Activated naive CD8-positive, alpha-beta T cell (primary cell): ENCODE measurements around the gene ABCC3.

ENCODE experiments used
- H3K27ac Mint-ChIP-seq: one replicate; pipeline ENCODE4 v1.8.0; 2021; ENCODE audit warnings: mixed read lengths
- H3K27me3 Mint-ChIP-seq: one replicate; pipeline ENCODE4 v1.8.0; 2021; ENCODE audit warnings: mixed read lengths
- H3K36me3 Mint-ChIP-seq: one replicate; pipeline ENCODE4 v1.8.0; 2021; ENCODE audit warnings: mixed read lengths
- H3K4me1 Mint-ChIP-seq: one replicate; pipeline ENCODE4 v1.8.0; 2021; ENCODE audit warnings: low read depth, mixed read lengths
- H3K4me3 Mint-ChIP-seq: one replicate; pipeline ENCODE4 v1.8.0; 2021; ENCODE audit warnings: mild to moderate bottlenecking, mixed read lengths
- H3K9me3 Mint-ChIP-seq: one replicate; pipeline ENCODE4 v1.8.0; 2021; ENCODE audit warnings: low read depth, mixed read lengths

Gene ABCC3

DNA sequence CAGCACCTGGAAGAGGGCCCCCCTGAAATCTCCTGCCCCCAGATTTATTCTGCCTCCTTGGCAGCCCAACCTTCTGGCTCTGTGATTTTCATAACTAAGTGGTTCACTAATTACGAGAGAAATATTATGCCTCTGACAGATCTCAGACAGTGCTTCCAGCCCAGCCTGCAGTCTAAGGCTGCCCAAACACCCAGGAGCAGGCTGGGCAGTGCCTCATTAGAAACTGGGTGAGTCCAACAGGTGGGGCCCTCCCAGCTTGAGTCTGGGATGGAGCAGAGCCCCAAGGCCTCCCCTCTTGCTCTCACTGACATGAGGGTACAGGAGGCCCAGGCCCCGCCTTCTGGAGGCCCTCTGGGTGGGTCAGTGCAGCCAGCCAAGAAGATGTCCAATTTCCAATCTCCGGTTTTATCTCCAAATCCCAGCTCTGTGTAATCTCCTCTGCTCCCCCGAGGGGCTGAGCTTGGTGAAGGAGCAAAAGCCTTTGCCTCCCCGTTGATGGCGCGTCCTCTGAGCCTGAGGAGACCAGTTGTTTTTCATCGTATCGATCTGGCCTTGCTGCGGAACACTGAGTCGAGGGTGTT lies 20.1 kb upstream of the ABCC3 start:
- Mint-ChIP-seq H3K27ac (no peak overlapping the region), H3K9me3 (no peaks in the 10 kb centered on the region), H3K4me3 (no peak overlapping the region), H3K4me1 (peaks cover 7% of the 10 kb centered on the region), H3K36me3 (no peaks in the 10 kb centered on the region), H3K27me3 (no peaks in the 10 kb centered on the region)

DNA sequence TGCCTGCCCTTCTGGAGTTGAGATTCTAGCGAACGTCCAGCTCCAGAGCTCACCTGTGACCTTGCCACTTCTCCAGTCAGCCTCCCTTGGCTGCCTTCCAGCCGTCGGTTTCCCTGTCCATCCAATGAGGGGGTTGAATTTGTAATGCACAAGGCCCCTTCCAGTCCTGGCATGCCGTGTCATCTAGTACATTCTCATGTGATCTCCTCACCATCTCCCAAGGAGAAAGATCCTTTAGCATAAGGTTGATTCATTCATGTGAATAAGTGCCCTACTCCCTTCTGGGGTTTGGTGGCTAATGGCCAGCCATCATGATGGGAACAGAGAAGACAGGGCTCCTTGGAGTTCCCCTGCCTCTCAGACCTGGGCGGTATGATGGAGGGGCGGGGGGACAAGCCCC lies 18.9 kb upstream of the ABCC3 start:
- Mint-ChIP-seq H3K27ac (no peak overlapping the region), H3K36me3 (no peaks in the 10 kb centered on the region), H3K4me3 (no peak overlapping the region), H3K4me1 (peaks cover 7% of the 10 kb centered on the region), H3K27me3 (no peaks in the 10 kb centered on the region), H3K9me3 (no peaks in the 10 kb centered on the region)

- H3K36me3 Mint-ChIP-seq = no peaks in the 10 kb centered on the region
- no peaks in the 10 kb centered on the region for H3K9me3 Mint-ChIP-seq
- no peak overlapping the region for H3K27ac Mint-ChIP-seq
- no peak overlapping the region for H3K4me3 Mint-ChIP-seq
- H3K4me1 Mint-ChIP-seq = peaks cover 7% of the 10 kb centered on the region
- no peaks in the 10 kb centered on the region for H3K27me3 Mint-ChIP-seq
These were observed 16.4 kb upstream of the ABCC3 start for GRCh38 chr17:50618300-50618699.

- Mint-ChIP-seq H3K4me1 (peaks cover 5% of the 10 kb centered on the region), H3K27me3 (no peaks in the 10 kb centered on the region), H3K9me3 (no peaks in the 10 kb centered on the region), H3K4me3 (no peak overlapping the region), H3K27ac (no peak overlapping the region), H3K36me3 (no peaks in the 10 kb centered on the region)
These were observed 15.7 kb upstream of the ABCC3 start for GRCh38 chr17:50618941-50619340.

DNA sequence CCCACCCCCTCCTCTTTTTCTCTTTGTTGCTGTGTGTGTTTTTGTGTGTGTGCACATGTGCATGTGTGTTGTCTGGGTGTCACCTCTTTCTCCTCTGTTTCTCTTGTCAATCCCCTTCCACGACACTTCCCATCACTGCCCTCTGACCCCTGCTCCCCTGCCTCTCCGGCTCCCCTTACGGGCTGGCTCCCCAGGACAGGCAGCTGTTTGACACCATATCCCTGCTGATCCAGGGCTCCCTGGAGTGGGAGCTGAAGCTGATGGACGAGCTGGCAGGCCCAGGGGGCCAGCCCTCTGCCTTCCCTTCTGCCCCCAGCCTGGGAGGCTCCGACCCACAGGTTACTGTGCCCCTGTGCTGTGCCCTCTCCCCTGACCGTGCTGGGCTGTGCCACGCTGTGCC lies 15.2 kb upstream of the ABCC3 start:
- no peak overlapping the region for H3K4me3 Mint-ChIP-seq
- no peaks in the 10 kb centered on the region for H3K9me3 Mint-ChIP-seq
- H3K27ac Mint-ChIP-seq = no peak overlapping the region
- H3K4me1 Mint-ChIP-seq = no peaks in the 10 kb centered on the region
- H3K36me3 Mint-ChIP-seq = no peaks in the 10 kb centered on the region
- no peaks in the 10 kb centered on the region for H3K27me3 Mint-ChIP-seq

- no peak overlapping the region for H3K4me3 Mint-ChIP-seq
These were observed 14.4 kb upstream of the ABCC3 start for GRCh38 chr17:50620237-50620636.

DNA sequence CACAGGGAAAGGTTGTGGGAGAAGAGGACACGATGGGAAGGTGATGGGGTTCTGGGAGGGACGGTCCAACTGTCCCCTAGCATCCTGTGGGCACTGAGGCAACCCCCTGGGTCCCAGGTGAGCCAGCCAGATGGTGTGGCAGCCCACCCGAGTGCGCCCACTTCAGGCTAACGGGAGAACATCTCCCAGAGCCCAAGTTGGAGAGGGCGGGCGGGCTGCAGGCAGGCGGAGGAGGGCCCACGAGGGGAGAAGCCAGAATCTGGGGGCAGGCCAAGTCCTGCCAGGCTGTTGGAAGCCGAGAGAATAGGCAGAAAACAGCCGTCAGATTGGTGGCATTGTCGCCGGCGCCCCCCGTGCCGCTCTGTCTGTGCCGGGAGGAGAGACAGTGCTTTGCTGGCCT lies 13.8 kb upstream of the ABCC3 start:
- no peak overlapping the region for H3K4me3 Mint-ChIP-seq
- no peaks in the 10 kb centered on the region for H3K9me3 Mint-ChIP-seq
- peaks cover 4% of the 10 kb centered on the region for H3K27me3 Mint-ChIP-seq
- H3K4me1 Mint-ChIP-seq = no peaks in the 10 kb centered on the region
- H3K36me3 Mint-ChIP-seq = no peaks in the 10 kb centered on the region
- H3K27ac Mint-ChIP-seq = no peak overlapping the region

More at GRCh38 chr17:50620237-50620636, 14.4 kb upstream of the ABCC3 start:
- Mint-ChIP-seq H3K4me1 (no peaks in the 10 kb centered on the region), H3K27ac (no peak overlapping the region), H3K36me3 (no peaks in the 10 kb centered on the region), H3K9me3 (no peaks in the 10 kb centered on the region), H3K27me3 (no peaks in the 10 kb centered on the region)

DNA sequence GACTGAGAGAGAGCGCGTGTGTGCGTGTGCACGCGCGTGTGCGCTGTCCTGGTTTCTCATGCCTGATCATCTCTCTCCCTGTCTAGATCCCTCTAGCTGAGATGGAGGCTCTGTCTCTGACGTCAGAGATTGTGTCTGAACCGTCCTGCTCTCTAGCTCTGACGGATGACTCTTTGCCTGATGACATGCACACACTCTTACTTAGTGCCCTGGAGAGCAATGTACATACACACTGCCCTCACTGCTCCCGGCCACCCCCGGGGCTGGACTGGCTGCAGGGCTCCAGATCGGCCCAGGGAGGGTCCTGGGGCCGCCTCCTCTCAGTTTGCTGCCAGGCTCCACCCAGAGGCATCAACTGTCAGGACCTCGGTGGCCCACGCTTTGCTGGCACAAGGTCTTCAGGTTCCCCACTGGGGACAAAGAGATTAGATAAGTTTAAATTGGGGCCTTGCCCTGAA lies 13.1 kb upstream of the ABCC3 start:
- Mint-ChIP-seq H3K27me3 (peaks cover 4% of the 10 kb centered on the region), H3K9me3 (no peaks in the 10 kb centered on the region), H3K36me3 (no peaks in the 10 kb centered on the region), H3K27ac (no peak overlapping the region), H3K4me3 (no peak overlapping the region), H3K4me1 (no peaks in the 10 kb centered on the region)

DNA sequence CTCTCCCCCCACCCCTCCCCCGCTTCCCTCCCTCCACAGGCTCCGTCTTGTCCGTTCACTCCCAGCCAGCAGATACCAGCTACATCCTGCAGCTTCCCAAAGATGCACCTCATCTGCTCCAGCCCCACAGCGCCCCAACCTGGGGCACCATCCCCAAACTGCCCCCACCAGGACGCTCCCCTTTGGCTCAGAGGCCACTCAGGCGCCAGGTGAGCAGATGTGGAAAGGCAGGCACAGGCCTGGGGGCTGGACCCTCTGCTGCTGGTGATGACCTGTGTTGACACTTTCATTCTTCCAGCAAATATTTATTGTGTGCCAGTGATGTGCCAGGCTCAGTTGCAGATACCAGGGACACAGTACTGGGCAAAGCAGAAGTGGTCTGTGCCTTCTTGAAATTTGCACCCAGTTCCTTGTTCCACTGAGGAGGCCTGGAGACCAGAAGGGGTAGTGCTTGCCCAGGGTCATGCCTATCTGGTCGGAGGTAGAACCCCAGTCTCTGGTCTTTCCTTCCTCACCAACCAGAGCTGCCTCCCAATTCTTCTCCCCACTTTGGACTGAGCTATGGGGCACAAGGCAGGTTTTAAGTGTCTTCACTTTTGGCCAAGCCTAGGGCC lies 10.3 kb upstream of the ABCC3 start:
- Mint-ChIP-seq H3K4me3 (no peak overlapping the region), H3K36me3 (no peaks in the 10 kb centered on the region), H3K27me3 (peaks cover 17% of the 10 kb centered on the region), H3K4me1 (no peaks in the 10 kb centered on the region), H3K9me3 (no peaks in the 10 kb centered on the region), H3K27ac (no peak overlapping the region)

DNA sequence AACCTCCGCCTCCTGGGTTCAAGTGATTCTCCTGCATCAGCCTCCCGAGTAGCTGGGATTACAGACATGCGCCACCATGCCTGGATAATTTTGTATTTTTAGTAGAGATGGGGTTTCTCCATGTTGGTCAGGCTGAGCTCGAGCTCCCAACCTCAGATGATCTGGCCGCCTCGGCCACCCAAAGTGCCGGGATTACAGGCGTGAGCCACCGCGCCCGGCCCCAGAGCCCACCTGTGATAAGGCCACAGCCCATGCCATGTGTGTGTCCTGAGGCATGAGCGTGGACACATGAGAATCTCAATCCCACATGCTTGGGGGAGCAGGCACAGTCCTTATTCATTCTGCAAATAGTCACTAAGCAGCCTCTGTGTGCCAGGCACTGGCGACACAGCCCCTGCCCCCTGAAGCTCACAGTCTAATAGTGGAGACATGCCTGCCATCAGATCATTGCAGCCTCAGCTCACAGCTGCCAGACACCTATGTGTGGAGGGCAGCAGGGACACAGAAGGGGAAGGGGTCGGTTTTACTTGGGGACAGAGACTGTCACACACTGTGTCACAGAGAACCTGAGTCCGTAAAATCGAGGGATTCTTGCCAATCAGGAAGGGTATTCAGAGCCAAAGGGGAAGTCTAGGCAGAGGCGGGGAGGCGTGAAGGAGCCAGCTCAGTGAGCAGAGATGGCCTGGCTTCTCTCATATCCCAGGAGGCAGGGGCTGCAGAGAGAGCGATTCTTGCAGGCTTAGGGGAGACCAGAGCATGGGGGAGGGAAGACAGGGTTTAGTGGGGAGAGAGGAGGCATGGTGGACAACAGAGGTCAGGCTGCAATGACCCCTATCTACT lies 9.4 kb upstream of the ABCC3 start:
- Mint-ChIP-seq H3K4me1 (no peaks in the 10 kb centered on the region), H3K36me3 (no peaks in the 10 kb centered on the region), H3K27me3 (peaks cover 18% of the 10 kb centered on the region), H3K4me3 (no peak overlapping the region), H3K27ac (no peak overlapping the region), H3K9me3 (no peaks in the 10 kb centered on the region)

- H3K27me3 Mint-ChIP-seq = peaks cover 21% of the 10 kb centered on the region
- H3K4me3 Mint-ChIP-seq = no peak overlapping the region
- no peaks in the 10 kb centered on the region for H3K9me3 Mint-ChIP-seq
- no peaks in the 10 kb centered on the region for H3K4me1 Mint-ChIP-seq
- no peaks in the 10 kb centered on the region for H3K36me3 Mint-ChIP-seq
- H3K27ac Mint-ChIP-seq = no peak overlapping the region
These were observed 8.6 kb upstream of the ABCC3 start for GRCh38 chr17:50626037-50626574.

DNA sequence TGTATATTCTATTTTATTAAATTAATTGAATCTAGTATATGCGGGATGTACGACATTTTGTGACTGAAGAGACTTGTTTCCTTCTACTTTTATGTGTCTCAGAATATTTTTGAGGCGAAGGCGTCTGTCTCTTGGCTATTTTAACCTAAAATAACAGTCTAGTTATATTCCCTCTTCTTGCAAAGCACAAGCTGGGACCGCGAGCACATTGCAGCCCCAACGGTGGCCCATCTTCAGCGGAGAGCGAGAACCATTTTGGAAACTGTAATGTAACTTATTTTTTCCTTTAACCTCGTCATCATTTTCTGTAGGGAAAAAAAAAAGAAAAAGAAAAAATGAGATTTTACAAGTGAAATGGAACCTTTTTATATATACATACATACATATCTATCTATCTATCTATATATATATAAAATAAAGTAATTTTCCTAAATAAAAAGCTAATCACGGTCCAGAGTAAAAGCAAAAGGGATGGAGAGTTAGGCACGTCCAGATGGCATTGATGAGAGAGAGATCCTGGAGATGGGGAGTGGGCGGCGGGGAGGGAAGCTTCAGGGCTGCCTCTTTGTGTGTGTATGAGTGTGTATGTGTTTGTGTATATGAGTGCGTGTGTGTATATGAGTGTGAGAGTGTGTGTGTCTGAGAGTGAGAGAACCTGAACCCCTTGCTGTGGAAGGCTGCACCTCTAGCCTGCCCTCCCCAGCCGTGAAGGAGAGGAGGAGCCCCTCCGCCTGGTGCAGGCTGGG lies 7.5 kb upstream of the ABCC3 start:
- no peaks in the 10 kb centered on the region for H3K36me3 Mint-ChIP-seq
- no peak overlapping the region for H3K27ac Mint-ChIP-seq
- no peaks in the 10 kb centered on the region for H3K4me1 Mint-ChIP-seq
- no peak overlapping the region for H3K4me3 Mint-ChIP-seq
- peaks cover 29% of the 10 kb centered on the region for H3K27me3 Mint-ChIP-seq
- H3K9me3 Mint-ChIP-seq = no peaks in the 10 kb centered on the region

- Mint-ChIP-seq H3K4me3 (no peak overlapping the region), H3K27me3 (peaks cover 32% of the 10 kb centered on the region), H3K9me3 (no peaks in the 10 kb centered on the region), H3K4me1 (no peaks in the 10 kb centered on the region), H3K27ac (no peak overlapping the region), H3K36me3 (no peaks in the 10 kb centered on the region)
These were observed 6.7 kb upstream of the ABCC3 start for GRCh38 chr17:50627782-50628601.

DNA sequence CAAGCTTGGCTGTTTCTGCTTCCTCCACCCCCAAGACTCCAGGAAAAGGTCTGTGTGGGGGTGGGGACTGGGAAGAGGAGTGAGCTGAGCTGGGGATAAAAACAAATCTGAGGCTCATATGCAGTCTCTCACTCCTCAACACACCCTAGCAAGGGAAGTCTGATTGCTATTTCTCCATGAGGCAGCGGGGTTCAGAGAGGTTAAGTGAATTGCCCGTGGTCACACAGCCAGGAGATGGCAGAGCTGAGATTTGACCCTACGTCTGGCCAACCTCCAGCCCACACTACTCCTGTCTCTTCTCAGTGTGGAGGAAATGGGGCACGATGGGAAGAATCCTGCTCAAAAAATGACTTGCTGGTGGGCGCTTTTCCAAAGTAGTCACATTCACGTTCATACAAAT lies 4.8 kb upstream of the ABCC3 start:
- Mint-ChIP-seq H3K4me1 (no peaks in the 10 kb centered on the region), H3K36me3 (no peaks in the 10 kb centered on the region), H3K27ac (no peak overlapping the region), H3K4me3 (no peak overlapping the region), H3K9me3 (no peaks in the 10 kb centered on the region), H3K27me3 (peaks cover 40% of the 10 kb centered on the region)
